Neuronal stem cell (in vitro differentiated cells): ENCODE data around the gene MED13L.

Experiments used
- DNase-seq: peaks from one replicate; pipeline ENCODE4 v3.0.0-alpha.2; 2013; ENCODE audit warnings: low spot score
- H2AFZ ChIP-seq: one replicate; pipeline ENCODE4 v1.6.1; 2013; ENCODE audit warnings: mild to moderate bottlenecking, low read length, inconsistent platforms
- H2AK5ac ChIP-seq: 2 replicates; pipeline ENCODE4 v1.6.1; 2013; ENCODE audit warnings: low read depth, mild to moderate bottlenecking, inconsistent platforms, low read length, moderate library complexity, mixed read lengths
- H2BK120ac ChIP-seq: 2 replicates; pipeline ENCODE4 v1.6.1; 2013; ENCODE audit warnings: low read depth, mild to moderate bottlenecking, inconsistent platforms, low read length, moderate library complexity, mixed read lengths
- H2BK12ac ChIP-seq: one replicate; pipeline ENCODE4 v1.6.1; 2013; ENCODE audit warnings: low read length, inconsistent platforms
- H2BK15ac ChIP-seq: 2 replicates; pipeline ENCODE4 v1.6.1; 2013; ENCODE audit warnings: mild to moderate bottlenecking, low read length, inconsistent platforms, mixed read lengths
- H2BK5ac ChIP-seq: one replicate; pipeline ENCODE4 v1.6.1; 2013; ENCODE audit warnings: inconsistent platforms, mild to moderate bottlenecking, low read length, moderate library complexity
- H3K14ac ChIP-seq: one replicate; pipeline ENCODE4 v1.6.1; 2013; ENCODE audit warnings: low read length, inconsistent platforms
- H3K18ac ChIP-seq: 2 replicates; pipeline ENCODE4 v1.6.1; 2013; ENCODE audit warnings: low read length, inconsistent platforms
- H3K23ac ChIP-seq: 2 replicates; pipeline ENCODE4 v1.6.1; 2013; ENCODE audit warnings: low read depth, mild to moderate bottlenecking, mixed read lengths, low read length, inconsistent platforms; ENCODE audit not compliant: poor library complexity
- H3K27ac ChIP-seq: replicated peaks from 3 replicates; pipeline ENCODE4 v1.5.1; 2013; ENCODE audit warnings: low read length, inconsistent platforms
- H3K27me3 ChIP-seq, 3 experiments: 2 replicates each; pipeline ENCODE4 v1.6.1; 2013; ENCODE audit warnings: low read length in 3 of 3, mild to moderate bottlenecking in 2 of 3, inconsistent platforms in 1 of 3, low read depth in 1 of 3, mixed read lengths in 1 of 3, moderate library complexity in 1 of 3; ENCODE audit not compliant: control insufficient read depth in 3 of 3, insufficient read depth in 3 of 3
- H3K36me3 ChIP-seq, 2 donors: replicated peaks in 1 of 2; 2 replicates each; pipeline ENCODE4 v1.6.1; 2013; ENCODE audit warnings: low read length in 2 of 2; ENCODE audit not compliant: control insufficient read depth in 2 of 2, insufficient read depth in 2 of 2
- H3K4ac ChIP-seq: 2 replicates; pipeline ENCODE4 v1.6.1; 2013; ENCODE audit warnings: inconsistent platforms, mild to moderate bottlenecking, low read length, moderate library complexity
- H3K4me1 ChIP-seq, 2 donors: 1 replicate in 1 of 2; 2 replicates in 1 of 2; pipeline ENCODE4 v1.6.1; 2013; ENCODE audit warnings: low read length in 2 of 2, low read depth in 1 of 2; ENCODE audit not compliant: control insufficient read depth in 2 of 2, insufficient read depth in 1 of 2
- H3K4me2 ChIP-seq: one replicate; pipeline ENCODE4 v1.6.1; 2013; ENCODE audit warnings: mild to moderate bottlenecking, low read length, inconsistent platforms; ENCODE audit not compliant: insufficient read depth, poor library complexity, severe bottlenecking
- H3K4me3 ChIP-seq, 2 donors: 2 replicates each; pipeline ENCODE4 v1.5.1; 2013; ENCODE audit warnings: low read length in 2 of 2, mild to moderate bottlenecking in 2 of 2, inconsistent platforms in 1 of 2, moderate library complexity in 1 of 2
- H3K79me1 ChIP-seq: one replicate; pipeline ENCODE4 v1.6.1; 2013; ENCODE audit warnings: low read depth, mild to moderate bottlenecking, inconsistent platforms, low read length, moderate library complexity
- H3K9ac ChIP-seq: one replicate; pipeline ENCODE4 v1.6.1; 2013; ENCODE audit warnings: mild to moderate bottlenecking, low read depth, low read length, inconsistent platforms; ENCODE audit not compliant: poor library complexity
- H3K9me3 ChIP-seq, 2 donors: replicated peaks in 1 of 2; 2 replicates each; pipeline versions ENCODE3 to v1.6.1; 2013; ENCODE audit warnings: low read length in 2 of 2, mild to moderate bottlenecking in 2 of 2, inconsistent platforms in 1 of 2, low read depth in 1 of 2, mixed read lengths in 1 of 2, moderate library complexity in 1 of 2; ENCODE audit not compliant: control insufficient read depth in 2 of 2, insufficient read depth in 1 of 2
- H4K8ac ChIP-seq: one replicate; pipeline ENCODE4 v1.6.1; 2013; ENCODE audit warnings: low read depth, mild to moderate bottlenecking, inconsistent platforms, low read length, moderate library complexity
- H4K91ac ChIP-seq: one replicate; pipeline ENCODE4 v1.6.1; 2013; ENCODE audit warnings: low read length, low read depth, mild to moderate bottlenecking, inconsistent platforms; ENCODE audit not compliant: poor library complexity
- WGBS, 2 donors: extraction: QIAGEN DNeasy Blood & Tissue Kit; methylation state at CpG; one replicate each; pipeline ENCODE4 v1.1.7; 2013; ENCODE audit warnings: missing lambda C conversion rate in 2 of 2, mixed read lengths in 1 of 2; ENCODE audit not compliant: insufficient read length in 2 of 2, insufficient replicate concordance in 1 of 2; ENCODE audit errors: extremely low coverage in 2 of 2; 5-methylcytosine and 5-hydroxymethylcytosine counted together

Gene MED13L

GRCh38 chr12:116204169-116204568, 73.3 kb downstream of the MED13L start:
- WGBS, 2 donors, result no CpG with 5 or more reads among the region's 4 CpGs
- Histone ChIP-seq H3K4ac (no peak overlapping the region), H3K27me3 (no peaks in the 10 kb centered on the region), H3K79me1 (no peaks in the 10 kb centered on the region), H3K4me2 (no peak overlapping the region), H3K9ac (no peak overlapping the region), H4K91ac (no peak overlapping the region), H3K18ac (no peak overlapping the region), H3K23ac (no peak overlapping the region), H2BK120ac (no peak overlapping the region), H2BK5ac (no peak overlapping the region), H3K36me3 (peaks cover 0 to 2% of the 10 kb centered on the region in 2 donors), H3K27ac (no peak overlapping the region), H2BK12ac (no peak overlapping the region), H3K9me3 (no peaks in the 10 kb centered on the region), H2AFZ (no peak overlapping the region), H2BK15ac (no peak overlapping the region), H3K14ac (no peak overlapping the region), H4K8ac (no peak overlapping the region), H2AK5ac (no peak overlapping the region), H3K4me1 (peaks cover 5 to 12% of the 10 kb centered on the region in 2 donors), H3K4me3 (no peak overlapping the region)
- DNase-seq, result no peak

GRCh38 chr12:116202940-116203339, 74.6 kb downstream of the MED13L start:
- Histone ChIP-seq H2BK12ac (no peak overlapping the region), H2BK5ac (no peak overlapping the region), H4K91ac (no peak overlapping the region), H3K18ac (no peak overlapping the region), H2BK15ac (no peak overlapping the region), H3K23ac (no peak overlapping the region), H2BK120ac (no peak overlapping the region), H3K27ac (no peak overlapping the region), H3K4me2 (no peak overlapping the region), H3K4ac (no peak overlapping the region), H3K9me3 (no peaks in the 10 kb centered on the region), H3K9ac (no peak overlapping the region), H3K4me1 (peaks cover 5 to 12% of the 10 kb centered on the region in 2 donors), H3K79me1 (no peaks in the 10 kb centered on the region), H3K27me3 (no peaks in the 10 kb centered on the region), H3K4me3 (no peak overlapping the region), H2AFZ (no peak overlapping the region), H3K14ac (no peak overlapping the region), H3K36me3 (peaks cover 0 to 2% of the 10 kb centered on the region in 2 donors), H2AK5ac (no peak overlapping the region), H4K8ac (no peak overlapping the region)
- no peak for DNase-seq
- no CpG with 5 or more reads among the region's 4 CpGs for WGBS, 2 donors

- H3K4me1 ChIP-seq, result peaks cover 5 to 12% of the 10 kb centered on the region in 2 donors
- no peak for DNase-seq
- H2BK15ac ChIP-seq, result no peak overlapping the region
- H4K8ac ChIP-seq, result no peak overlapping the region
- peaks cover 0 to 2% of the 10 kb centered on the region in 2 donors for H3K36me3 ChIP-seq
- no peaks in the 10 kb centered on the region for H3K9me3 ChIP-seq
- no peak overlapping the region for H2AK5ac ChIP-seq
- no peak overlapping the region for H3K14ac ChIP-seq
- no peak overlapping the region for H2BK5ac ChIP-seq
- H2AFZ ChIP-seq, result no peak overlapping the region
- no peak overlapping the region for H3K27ac ChIP-seq
- H3K4me2 ChIP-seq, result no peak overlapping the region
- H3K4me3 ChIP-seq, result no peak overlapping the region
- no peak overlapping the region for H3K9ac ChIP-seq
- H3K23ac ChIP-seq, result no peak overlapping the region
- no peak overlapping the region for H3K18ac ChIP-seq
- H2BK12ac ChIP-seq, result no peak overlapping the region
- no peaks in the 10 kb centered on the region for H3K79me1 ChIP-seq
- H2BK120ac ChIP-seq, result no peak overlapping the region
- H4K91ac ChIP-seq, result no peak overlapping the region
- no peak overlapping the region for H3K4ac ChIP-seq
- no CpG with 5 or more reads among the region's 4 CpGs for WGBS, 2 donors
- H3K27me3 ChIP-seq, result no peaks in the 10 kb centered on the region
Measured at GRCh38 chr12:116202433-116202832, 75.1 kb downstream of the MED13L start.

GRCh38 chr12:116201908-116202307, 75.6 kb downstream of the MED13L start:
- no peak for DNase-seq

More at GRCh38 chr12:116201908-116202307, 75.6 kb downstream of the MED13L start:
- Histone ChIP-seq H3K27me3 (no peaks in the 10 kb centered on the region), H2AFZ (no peak overlapping the region), H2BK15ac (no peak overlapping the region), H3K9me3 (no peaks in the 10 kb centered on the region), H3K27ac (no peak overlapping the region), H3K4ac (no peak overlapping the region), H3K14ac (no peak overlapping the region), H3K23ac (no peak overlapping the region), H4K91ac (no peak overlapping the region), H3K9ac (no peak overlapping the region), H2BK12ac (no peak overlapping the region), H3K36me3 (peaks cover 0 to 2% of the 10 kb centered on the region in 2 donors), H3K18ac (no peak overlapping the region), H3K79me1 (no peaks in the 10 kb centered on the region), H2BK120ac (no peak overlapping the region), H2BK5ac (no peak overlapping the region), H4K8ac (no peak overlapping the region), H3K4me2 (no peak overlapping the region), H3K4me3 (no peak overlapping the region), H3K4me1 (peaks cover 7 to 12% of the 10 kb centered on the region in 2 donors), H2AK5ac (no peak overlapping the region)
- WGBS, 2 donors, result no CpG with 5 or more reads among the region's 1 CpG
